Thoracic aorta (tissue), 2 donors: ENCODE data around the gene TMEM129. TPM values are rescaled to one million over a fixed set of nuclear protein-coding genes. Genes with fewer than 3 reads are reported as not detected.
"Not testable (repeated sequence)": the region's sequence is repeated elsewhere in the genome, so short reads cannot be mapped to it uniquely, and the experiment has no call there.

Experiments used
- ATAC-seq: fragments of 150-250 bp; one replicate; pipeline ENCODE4 v1.8.0; 2017; ENCODE audit warnings: low read depth; ENCODE audit not compliant: insufficient number of reproducible peaks, low FRiP score
- DNase-seq: peaks from one replicate; pipeline ENCODE4 v3.0.0-alpha.2; 2020; ENCODE audit warnings: low spot score
- H3K27ac ChIP-seq, 2 donors: fragments of 200-600 bp; sonication (generic); 1 replicate in 1 of 2; 2 replicates in 1 of 2; pipeline ENCODE4 v1.5.1; 2016; ENCODE audit warnings: mild to moderate bottlenecking in 2 of 2, moderate library complexity in 2 of 2
- H3K27me3 ChIP-seq: fragments of 200-600 bp; sonication (generic); replicated peaks from 2 replicates; pipeline ENCODE4 v1.6.0; 2016; ENCODE audit warnings: mild to moderate bottlenecking; ENCODE audit not compliant: insufficient read depth
- H3K36me3 ChIP-seq: fragments of 200-600 bp; sonication (generic); one replicate; pipeline ENCODE4 v1.5.1; 2016
- H3K4me1 ChIP-seq, 2 donors: fragments of 200-600 bp; sonication (generic); 1 replicate in 1 of 2; 2 replicates in 1 of 2; pipeline versions ENCODE4 v1.5.1 to v1.6.0; 2016; ENCODE audit warnings: low read depth in 2 of 2, mild to moderate bottlenecking in 1 of 2; ENCODE audit not compliant: control insufficient read depth in 1 of 2
- H3K4me3 ChIP-seq: fragments of 200-600 bp; sonication (generic); 2 replicates; pipeline ENCODE4 v1.5.1; 2016; ENCODE audit warnings: mild to moderate bottlenecking
- H3K9me3 ChIP-seq: fragments of 200-600 bp; sonication (generic); 2 replicates; pipeline ENCODE4 v1.5.1; 2016
- total RNA-seq, 2 donors: library from RNA; depleted of rRNA; stranded (reverse); fragments of >200 nt; gene quantifications; one replicate each; pipeline versions ENCODE4 v1.1.0 to v1.2.3, GENCODE V29; 2016
- TF ChIP-seq, protein P1 (sequence below): fragments of 200-600 bp; sonication (generic); IDR thresholded peaks from one replicate; pipeline ENCODE4 v1.5.1; 2019; ENCODE audit warnings: antibody characterized with exemption

The TMEM129 gene
- total RNA-seq, 2 donors from 2014 or later = 58.1 to 104 TPM

DNA sequence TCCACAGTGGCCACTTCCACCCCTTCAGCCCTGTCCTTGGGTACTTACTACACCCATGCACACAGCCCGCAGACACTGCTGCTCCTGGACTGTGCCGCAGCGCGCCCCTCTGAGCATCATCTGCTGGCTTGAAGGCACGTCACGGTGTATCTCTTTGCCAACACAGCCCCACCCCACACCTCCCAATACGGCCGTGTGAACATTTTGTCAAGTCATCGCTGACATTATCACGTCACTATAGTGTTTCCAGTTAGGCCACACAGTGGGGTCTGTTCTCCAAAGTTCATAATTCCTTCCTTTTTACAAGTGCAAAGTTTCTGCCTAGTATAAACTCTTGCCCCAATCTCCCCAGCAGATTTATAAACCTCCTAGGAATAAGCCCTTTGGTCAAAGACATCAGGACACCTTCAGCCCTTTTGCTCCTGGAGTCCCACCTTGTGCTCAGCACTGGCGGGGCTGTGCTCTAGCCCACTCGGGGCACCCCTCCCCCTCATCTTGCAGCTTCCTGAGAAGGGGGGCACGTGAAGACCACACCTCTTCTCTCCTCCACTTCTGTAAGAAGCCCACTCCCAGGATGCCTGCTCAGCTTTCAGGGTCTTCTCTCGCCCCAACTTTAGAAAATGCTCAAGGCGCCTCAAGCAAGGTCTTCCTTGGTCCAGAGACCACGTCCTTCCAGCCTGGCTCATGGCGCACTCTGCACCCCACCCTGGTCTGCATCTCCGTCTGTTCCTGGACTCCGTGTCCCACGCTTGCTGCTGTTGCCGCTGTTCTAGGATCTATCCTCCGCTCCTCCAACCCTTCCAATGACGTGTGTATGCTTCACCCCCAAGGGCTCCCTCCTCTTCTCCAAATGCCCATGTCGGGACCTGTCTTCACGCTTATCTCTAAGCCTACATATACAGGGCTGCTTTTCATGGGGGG lies 44.3 kb downstream of the TMEM129 start:
- TF ChIP-seq, protein P1, sequence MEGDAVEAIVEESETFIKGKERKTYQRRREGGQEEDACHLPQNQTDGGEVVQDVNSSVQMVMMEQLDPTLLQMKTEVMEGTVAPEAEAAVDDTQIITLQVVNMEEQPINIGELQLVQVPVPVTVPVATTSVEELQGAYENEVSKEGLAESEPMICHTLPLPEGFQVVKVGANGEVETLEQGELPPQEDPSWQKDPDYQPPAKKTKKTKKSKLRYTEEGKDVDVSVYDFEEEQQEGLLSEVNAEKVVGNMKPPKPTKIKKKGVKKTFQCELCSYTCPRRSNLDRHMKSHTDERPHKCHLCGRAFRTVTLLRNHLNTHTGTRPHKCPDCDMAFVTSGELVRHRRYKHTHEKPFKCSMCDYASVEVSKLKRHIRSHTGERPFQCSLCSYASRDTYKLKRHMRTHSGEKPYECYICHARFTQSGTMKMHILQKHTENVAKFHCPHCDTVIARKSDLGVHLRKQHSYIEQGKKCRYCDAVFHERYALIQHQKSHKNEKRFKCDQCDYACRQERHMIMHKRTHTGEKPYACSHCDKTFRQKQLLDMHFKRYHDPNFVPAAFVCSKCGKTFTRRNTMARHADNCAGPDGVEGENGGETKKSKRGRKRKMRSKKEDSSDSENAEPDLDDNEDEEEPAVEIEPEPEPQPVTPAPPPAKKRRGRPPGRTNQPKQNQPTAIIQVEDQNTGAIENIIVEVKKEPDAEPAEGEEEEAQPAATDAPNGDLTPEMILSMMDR = no peak
- DNase-seq = no peak

GRCh38 chr4:1675802-1676137 lies 45.4 kb downstream of the TMEM129 start:
- Histone ChIP-seq H3K36me3 (no peaks in the 10 kb centered on the region), H3K27ac (no peak overlapping the region), H3K9me3 (no peaks in the 10 kb centered on the region), H3K4me3 (no peak overlapping the region), H3K4me1 (no peaks in the 10 kb centered on the region), H3K27me3 (no peaks in the 10 kb centered on the region)
- no peak for ATAC-seq
- TF ChIP-seq, protein P1 = no peak
- no peak for DNase-seq

More for the DNA sequence above, 44.3 kb downstream of the TMEM129 start:
- no peaks in the 10 kb centered on the region for H3K36me3 ChIP-seq
- no peak overlapping the region for H3K27ac ChIP-seq
- no peaks in the 10 kb centered on the region for H3K27me3 ChIP-seq
- no peaks in the 10 kb centered on the region for H3K9me3 ChIP-seq
- no peak overlapping the region for H3K4me3 ChIP-seq
- no peaks in the 10 kb centered on the region for H3K4me1 ChIP-seq
- no peak for ATAC-seq

GRCh38 chr4:1675136-1675801 lies 45.9 kb downstream of the TMEM129 start:
- Histone ChIP-seq H3K36me3 (no peaks in the 10 kb centered on the region), H3K4me1 (no peaks in the 10 kb centered on the region), H3K27ac (no peak overlapping the region), H3K4me3 (no peak overlapping the region), H3K9me3 (no peaks in the 10 kb centered on the region), H3K27me3 (no peaks in the 10 kb centered on the region)
- DNase-seq (no peak), ATAC-seq (no peak)
- TF ChIP-seq, protein P1 = no peak

DNA sequence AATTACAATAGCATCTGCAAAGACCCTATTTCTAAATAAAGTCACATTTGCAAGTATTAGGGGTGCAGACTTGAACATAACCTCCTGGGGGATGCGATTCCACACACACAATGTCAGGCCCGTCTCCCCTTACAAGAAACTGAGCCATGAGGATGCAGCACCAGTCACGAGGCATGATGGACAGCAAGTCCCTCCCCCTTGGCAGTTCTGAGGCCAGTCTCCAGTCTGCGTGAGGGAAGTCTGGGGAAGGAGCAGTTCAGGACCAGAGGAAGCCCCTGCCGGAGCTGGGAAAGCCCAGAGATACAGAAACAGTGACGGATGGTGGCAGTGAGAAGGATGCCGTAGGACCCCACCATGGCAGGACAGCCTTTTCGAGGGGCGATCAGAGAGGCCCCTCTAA lies 46.4 kb downstream of the TMEM129 start:
- Histone ChIP-seq H3K4me1 (no peaks in the 10 kb centered on the region), H3K9me3 (no peaks in the 10 kb centered on the region), H3K27ac (no peak overlapping the region), H3K4me3 (no peak overlapping the region), H3K27me3 (no peaks in the 10 kb centered on the region), H3K36me3 (no peaks in the 10 kb centered on the region)
- ATAC-seq = no peak
- TF ChIP-seq, protein P1 = no peak
- DNase-seq = no peak

DNA sequence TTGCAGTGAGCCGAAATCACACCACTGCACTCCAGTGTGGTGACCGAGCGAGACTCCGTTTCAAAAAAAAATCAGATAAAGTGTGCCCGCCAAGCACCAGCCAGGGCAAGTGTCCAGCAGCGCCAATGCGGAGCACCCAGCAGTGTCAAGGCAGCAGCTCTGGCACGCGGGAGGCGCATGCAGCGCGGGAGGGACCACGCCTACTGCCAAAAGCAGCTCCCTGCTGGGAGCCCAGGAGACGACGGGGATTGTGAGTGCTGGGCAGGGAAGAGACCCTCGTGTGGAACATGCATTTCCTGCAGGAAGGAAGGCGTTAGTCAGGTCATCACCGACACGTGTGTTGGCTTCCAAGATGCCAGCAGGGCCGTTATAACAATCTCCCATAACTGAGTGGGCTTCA lies 47.5 kb downstream of the TMEM129 start:
- Histone ChIP-seq H3K27me3 (no peaks in the 10 kb centered on the region), H3K4me1 (no peaks in the 10 kb centered on the region), H3K4me3 (no peak overlapping the region), H3K27ac (no peak overlapping the region), H3K36me3 (no peaks in the 10 kb centered on the region), H3K9me3 (no peaks in the 10 kb centered on the region)
- ATAC-seq (no peak), DNase-seq (no peak)
- TF ChIP-seq, protein P1 = no peak

- ATAC-seq, H3K4me1 ChIP-seq, H3K9me3 ChIP-seq, H3K27me3 ChIP-seq, H3K4me3 ChIP-seq, H3K36me3 ChIP-seq, H3K27ac ChIP-seq, DNase-seq: not testable (repeated sequence)
These were observed 50.1 kb downstream of the TMEM129 start for GRCh38 chr4:1671011-1671410.
